Coronary artery (tissue), 2 donors: ENCODE data around the gene FAM3A.

ENCODE experiments used
- DNase-seq: peaks from one replicate; pipeline ENCODE4 v3.0.0-alpha.2; 2017; ENCODE audit warnings: low spot score
- H3K27ac ChIP-seq, 2 donors: fragments of 200-600 bp; sonication (generic); one replicate each; pipeline ENCODE4 v1.5.1; 2016 to 2019
- H3K4me3 ChIP-seq: fragments of 200-600 bp; sonication (generic); 2 replicates; pipeline ENCODE4 v1.5.1; 2016; ENCODE audit warnings: mild to moderate bottlenecking, moderate library complexity
- CTCF ChIP-seq: fragments of 200-600 bp; sonication (generic); IDR thresholded peaks from one replicate; pipeline ENCODE4 v1.5.1; 2019; ENCODE audit warnings: antibody characterized with exemption

Gene FAM3A

DNA sequence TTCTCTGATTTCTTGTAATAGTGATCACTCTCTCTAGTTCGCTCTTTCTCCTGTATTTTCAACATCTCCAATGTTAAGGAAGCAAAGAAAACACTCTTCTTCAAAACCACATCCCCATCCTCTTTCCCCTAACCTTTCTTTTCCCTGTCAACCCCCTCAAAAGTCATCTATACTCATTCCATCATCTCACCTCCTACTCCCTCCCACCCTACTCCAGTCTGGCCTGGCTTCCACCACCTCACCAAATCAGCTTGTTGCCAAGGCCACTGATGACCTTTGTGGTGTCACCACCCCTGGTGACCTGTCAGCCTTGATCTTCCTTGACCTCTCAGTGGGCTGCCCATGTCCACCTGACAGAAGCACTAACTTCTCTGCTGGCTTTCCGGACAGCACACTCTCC is 2.3 kb downstream of the FAM3A start:
- Histone ChIP-seq H3K27ac (no peak overlapping the region), H3K4me3 (no peak overlapping the region)
- TF ChIP-seq CTCF = no peak
- DNase-seq = no peak

- Histone ChIP-seq H3K4me3 (no peak overlapping the region), H3K27ac (no peak overlapping the region)
- TF ChIP-seq CTCF = no peak
- DNase-seq = no peak
Measured at GRCh38 chrX:154512879-154513553, 3.0 kb downstream of the FAM3A start.

DNA sequence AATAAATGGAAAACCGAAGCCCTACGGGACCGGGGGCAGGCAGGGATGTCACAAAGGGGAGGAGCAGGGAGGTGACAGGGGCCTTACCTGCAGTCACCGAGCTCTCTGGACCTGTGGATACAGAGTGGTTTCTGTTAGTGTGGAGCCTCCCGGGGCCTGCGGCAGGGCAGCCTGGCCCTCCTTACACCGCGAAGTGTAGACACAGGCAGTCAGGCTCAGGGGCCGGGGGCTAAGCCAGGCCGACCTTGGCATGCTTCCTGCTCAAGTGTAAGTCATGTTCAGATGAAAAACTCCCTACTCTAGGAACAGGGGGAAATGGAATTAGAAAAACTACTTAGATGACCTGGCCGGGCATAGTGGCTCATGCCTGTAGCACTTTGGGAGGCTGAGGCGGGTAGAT is 4.3 kb downstream of the FAM3A start:
- no peak for TF ChIP-seq CTCF
- H3K27ac ChIP-seq = no peak overlapping the region
- H3K4me3 ChIP-seq = no peak overlapping the region
- no peak for DNase-seq

GRCh38 chrX:154509455-154509854 is 6.6 kb downstream of the FAM3A start:
- no peak for DNase-seq
- no peak for TF ChIP-seq CTCF
- no peak overlapping the region for H3K27ac ChIP-seq
- no peak overlapping the region for H3K4me3 ChIP-seq

DNA sequence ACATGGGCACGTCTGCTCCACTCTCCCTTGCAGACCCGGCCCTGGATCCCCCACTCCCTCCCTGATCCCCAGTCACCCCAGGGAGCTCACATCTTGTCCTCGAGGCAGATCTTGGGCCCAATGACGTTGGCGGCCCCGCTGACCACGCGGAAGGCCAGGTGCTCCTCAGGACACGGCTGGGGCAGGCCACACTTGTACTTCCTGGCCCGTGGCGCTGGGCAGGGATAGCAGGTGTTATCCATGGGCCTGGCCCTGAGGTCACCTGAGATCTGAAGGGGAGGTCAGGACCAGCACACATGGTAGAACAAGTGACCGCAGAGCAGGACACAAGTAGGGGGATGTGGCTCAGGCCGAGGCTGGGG is 7.7 kb downstream of the FAM3A start:
- DNase-seq = no peak
- H3K4me3 ChIP-seq = no peak overlapping the region
- no peak overlapping the region for H3K27ac ChIP-seq
- no peak for TF ChIP-seq CTCF

GRCh38 chrX:154507673-154508383 is 8.2 kb downstream of the FAM3A start:
- Histone ChIP-seq H3K4me3 (no peak overlapping the region), H3K27ac (no peak overlapping the region)
- no peak for TF ChIP-seq CTCF
- DNase-seq = no peak
